Activated naive CD8-positive, alpha-beta T cell (primary cell): Measurements from ENCODE around the gene KIF6.

Experiments
- H3K27ac Mint-ChIP-seq: one replicate; pipeline ENCODE4 v1.8.0; 2021; ENCODE audit warnings: mixed read lengths
- H3K27me3 Mint-ChIP-seq: one replicate; pipeline ENCODE4 v1.8.0; 2021; ENCODE audit warnings: mixed read lengths
- H3K36me3 Mint-ChIP-seq: one replicate; pipeline ENCODE4 v1.8.0; 2021; ENCODE audit warnings: mixed read lengths
- H3K4me1 Mint-ChIP-seq: one replicate; pipeline ENCODE4 v1.8.0; 2021; ENCODE audit warnings: low read depth, mixed read lengths
- H3K4me3 Mint-ChIP-seq: one replicate; pipeline ENCODE4 v1.8.0; 2021; ENCODE audit warnings: mild to moderate bottlenecking, mixed read lengths
- H3K9me3 Mint-ChIP-seq: one replicate; pipeline ENCODE4 v1.8.0; 2021; ENCODE audit warnings: low read depth, mixed read lengths

Gene KIF6

GRCh38 chr6:39281312-39281980, 443.8 kb downstream of the KIF6 start:
- no peaks in the 10 kb centered on the region for H3K27me3 Mint-ChIP-seq
- no peaks in the 10 kb centered on the region for H3K4me1 Mint-ChIP-seq
- H3K36me3 Mint-ChIP-seq = no peaks in the 10 kb centered on the region
- H3K4me3 Mint-ChIP-seq = no peak overlapping the region
- no peak overlapping the region for H3K27ac Mint-ChIP-seq
- no peaks in the 10 kb centered on the region for H3K9me3 Mint-ChIP-seq

GRCh38 chr6:39280247-39280731, 444.9 kb downstream of the KIF6 start:
- no peaks in the 10 kb centered on the region for H3K4me1 Mint-ChIP-seq
- no peaks in the 10 kb centered on the region for H3K36me3 Mint-ChIP-seq
- peaks cover 2% of the 10 kb centered on the region for H3K27me3 Mint-ChIP-seq
- no peaks in the 10 kb centered on the region for H3K9me3 Mint-ChIP-seq
- H3K4me3 Mint-ChIP-seq = no peak overlapping the region
- H3K27ac Mint-ChIP-seq = no peak overlapping the region
